GM21367 (cell line): ENCODE data around the gene CREB3L2.

Experiments
- ATAC-seq: cut with Tn5 transposase; IDR thresholded peaks from one replicate; pipeline ENCODE4 v1.9.1; 2021; ENCODE audit not compliant: unreplicated experiment

CREB3L2 gene

GRCh38 chr7:137953665-137954470 lies 48.0 kb downstream of the CREB3L2 start:
- no peak for ATAC-seq

DNA sequence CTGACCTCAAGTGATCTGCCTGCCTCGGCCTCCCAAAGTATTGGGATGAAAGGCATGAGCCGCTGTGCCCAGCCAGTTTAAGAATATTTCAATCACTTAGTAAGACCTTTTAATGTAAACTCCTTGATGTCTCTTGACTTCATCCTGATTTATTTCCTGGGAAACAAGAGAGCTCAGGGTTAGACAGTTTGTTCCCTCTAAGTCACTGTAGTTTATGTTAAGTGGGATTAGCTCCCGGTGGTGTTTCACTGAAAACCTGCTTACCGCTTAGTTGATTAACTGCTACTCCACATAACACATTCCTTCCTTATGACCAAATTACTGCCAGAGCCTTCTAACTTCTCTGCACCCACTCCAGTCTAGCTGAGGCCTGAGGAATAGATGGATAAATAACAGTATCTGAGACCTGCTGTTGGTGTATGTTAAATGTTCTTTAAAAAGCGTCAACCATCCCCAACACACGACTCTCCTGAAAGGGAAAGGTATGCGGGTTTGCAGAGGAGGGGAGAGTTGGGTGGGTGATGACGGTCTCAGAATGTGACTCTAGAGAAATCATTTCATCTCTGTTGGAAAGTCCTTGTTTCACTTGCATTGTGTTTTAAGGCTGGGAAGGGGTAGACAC lies 48.7 kb downstream of the CREB3L2 start:
- no peak for ATAC-seq

GRCh38 chr7:137952426-137952805 lies 49.5 kb downstream of the CREB3L2 start:
- ATAC-seq, result no peak

GRCh38 chr7:137951700-137952425 lies 50.0 kb downstream of the CREB3L2 start:
- ATAC-seq, result no peak

DNA sequence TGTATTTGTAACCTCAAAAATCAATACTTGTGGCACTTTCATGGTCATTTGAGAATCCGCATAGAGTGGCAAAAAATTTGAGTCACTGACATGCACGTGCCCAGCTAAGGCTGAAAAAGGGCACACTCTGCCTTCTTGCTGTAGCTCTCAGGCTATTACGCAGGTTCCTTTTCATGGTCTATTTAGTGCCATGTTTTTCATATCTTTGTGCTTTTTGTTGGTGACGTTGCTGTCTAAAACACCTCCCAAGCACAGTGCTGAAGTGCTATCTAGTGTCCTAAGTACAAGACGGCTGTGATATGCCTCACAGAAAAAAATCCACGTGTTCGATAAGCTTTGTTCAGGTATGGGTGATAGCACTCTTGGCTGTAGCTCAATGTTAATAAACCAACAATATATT lies 50.9 kb downstream of the CREB3L2 start:
- ATAC-seq, result no peak

GRCh38 chr7:137950263-137950621 lies 51.6 kb downstream of the CREB3L2 start:
- no peak for ATAC-seq

- ATAC-seq, result no peak
Observed at GRCh38 chr7:137949416-137950262, 52.2 kb downstream of the CREB3L2 start.

DNA sequence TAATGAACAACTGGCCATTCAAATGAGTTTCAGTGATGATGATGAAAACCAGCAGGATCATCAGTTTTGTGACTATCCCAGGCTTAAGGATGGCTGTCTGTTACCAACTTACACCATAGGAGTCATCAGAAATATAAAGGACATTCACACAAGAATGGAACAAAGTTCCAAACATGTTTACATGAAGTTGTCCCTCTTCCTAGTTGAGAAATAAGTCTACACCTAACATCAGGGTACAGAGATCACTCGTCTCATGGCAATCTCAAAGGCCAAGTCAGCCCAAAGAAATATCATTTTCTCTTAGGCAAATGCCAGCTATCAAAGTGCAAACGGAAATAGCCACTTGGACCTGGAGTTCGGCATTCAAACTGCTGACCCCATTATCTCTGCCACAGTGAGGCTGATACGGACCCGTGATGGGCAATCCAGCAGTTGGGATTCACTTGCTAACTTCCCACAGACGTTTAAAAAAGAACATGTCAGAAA lies 53.0 kb downstream of the CREB3L2 start:
- no peak for ATAC-seq

DNA sequence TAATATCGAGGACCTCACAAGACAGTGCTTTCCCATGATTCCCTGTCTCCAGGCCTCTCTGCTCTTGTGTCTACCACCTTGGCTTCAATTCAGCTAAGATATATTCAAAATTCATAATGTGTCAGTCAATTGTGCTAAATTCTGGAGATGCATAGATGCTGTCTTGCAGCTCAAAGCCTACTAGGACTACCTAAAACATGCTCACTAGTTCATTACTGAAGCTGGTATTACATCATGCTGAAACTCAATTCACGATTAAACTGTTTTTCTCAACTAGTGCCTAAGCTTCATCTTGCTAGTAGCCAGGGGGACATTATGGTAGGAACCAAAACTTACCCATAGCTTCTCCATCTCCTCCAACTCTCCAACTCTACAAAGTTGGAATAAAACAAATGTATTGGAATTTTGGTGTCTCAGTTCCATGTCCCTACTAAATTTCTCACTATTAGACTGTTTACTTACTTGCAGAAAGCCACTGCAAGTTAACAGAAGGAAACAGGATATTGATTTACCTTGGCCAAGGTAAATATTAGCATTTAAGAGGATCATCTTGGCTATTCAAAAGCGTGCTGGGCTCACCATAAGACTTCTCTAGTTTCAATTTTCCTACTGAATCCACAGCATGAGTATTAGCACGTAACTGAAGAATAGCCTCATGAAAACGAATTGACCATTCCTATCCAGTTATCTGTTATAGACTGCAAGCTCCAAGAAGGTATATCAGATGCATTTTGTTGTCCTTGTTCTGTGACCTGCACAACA lies 53.6 kb downstream of the CREB3L2 start:
- no peak for ATAC-seq

DNA sequence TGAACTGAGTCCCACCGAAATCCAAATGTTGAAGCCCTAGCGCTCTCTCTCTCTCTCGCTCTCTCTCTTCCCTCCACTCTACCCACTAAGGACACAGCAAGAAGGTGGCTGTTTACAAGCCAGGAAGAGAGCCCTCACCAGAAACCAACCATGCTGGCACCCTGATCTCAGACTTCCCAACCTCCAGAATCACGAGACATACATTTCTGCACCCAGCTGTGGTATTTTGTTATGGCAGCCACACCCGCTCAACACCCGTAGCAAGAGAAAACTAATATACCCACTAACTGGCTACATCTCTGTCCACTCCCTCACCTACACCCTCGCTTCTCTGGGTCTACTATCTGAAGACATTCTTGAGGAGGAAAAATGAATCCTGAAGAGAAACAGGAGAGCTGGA lies 54.8 kb downstream of the CREB3L2 start:
- ATAC-seq, result no peak

- ATAC-seq, result no peak
Observed at GRCh38 chr7:137946011-137946410, 55.9 kb downstream of the CREB3L2 start.

GRCh38 chr7:137944168-137944567 lies 57.7 kb downstream of the CREB3L2 start:
- no peak for ATAC-seq

DNA sequence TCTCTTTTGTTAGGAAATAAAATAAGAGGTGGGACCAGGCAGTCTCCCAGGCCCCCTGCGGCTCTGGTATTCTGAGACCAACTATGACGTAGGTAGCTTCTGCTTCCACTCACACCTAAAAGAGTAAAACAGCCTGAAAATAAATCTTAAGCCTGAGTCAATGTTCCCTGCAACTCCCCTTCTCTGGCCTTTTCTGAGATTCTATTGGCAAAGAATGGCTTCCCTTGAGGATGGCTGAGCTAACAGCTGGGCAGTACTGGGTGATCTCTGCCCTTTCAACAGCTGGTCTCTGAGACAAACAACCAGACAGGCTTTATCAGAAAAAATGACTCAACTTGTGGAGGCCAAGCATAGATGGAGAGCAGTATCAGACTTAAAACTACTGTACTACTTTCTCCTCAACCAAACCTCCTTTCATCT lies 58.7 kb downstream of the CREB3L2 start:
- no peak for ATAC-seq

GRCh38 chr7:137942484-137943115 lies 59.3 kb downstream of the CREB3L2 start:
- ATAC-seq, result no peak

DNA sequence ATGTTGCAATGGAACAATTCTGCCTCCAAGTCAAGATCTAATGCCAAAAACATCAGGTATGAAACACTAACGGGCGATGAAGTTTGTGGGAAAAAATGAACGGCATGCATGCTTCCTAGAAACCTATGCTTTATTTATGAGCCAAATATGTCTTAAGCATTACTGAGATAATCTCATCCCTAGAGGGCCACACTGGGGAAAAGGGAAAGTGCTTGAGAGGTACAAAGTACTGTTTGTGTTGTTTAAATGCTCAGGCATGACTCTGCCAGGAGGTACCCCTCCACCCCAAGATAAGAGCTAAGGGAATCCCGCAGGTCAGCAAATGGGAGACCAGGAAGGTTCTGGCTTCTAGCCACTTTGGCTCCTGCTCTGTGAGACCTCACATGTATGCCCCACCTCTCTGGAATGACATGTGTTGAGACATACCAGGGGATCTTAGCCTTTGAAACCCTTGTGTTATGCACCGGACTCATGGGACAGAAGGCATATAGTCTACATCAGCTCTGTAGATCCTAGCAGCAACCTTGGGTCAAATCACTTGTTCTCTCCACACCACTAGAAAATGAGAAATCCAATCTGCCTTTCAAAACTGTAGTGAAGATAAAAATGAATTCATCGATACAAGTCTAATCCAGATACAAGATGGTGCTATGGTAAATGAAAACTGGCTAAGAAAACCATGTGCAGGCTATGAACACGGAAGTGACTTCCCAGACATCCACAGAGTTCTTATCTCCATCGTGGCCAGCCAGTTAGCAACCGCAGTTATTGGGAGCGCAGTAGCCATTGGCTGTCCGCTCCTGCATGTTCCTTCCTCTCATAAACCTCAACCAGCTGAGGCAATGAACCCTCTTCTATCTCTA lies 61.0 kb downstream of the CREB3L2 start:
- no peak for ATAC-seq

- ATAC-seq, result no peak
Observed at GRCh38 chr7:137940218-137940617, 61.7 kb downstream of the CREB3L2 start.

DNA sequence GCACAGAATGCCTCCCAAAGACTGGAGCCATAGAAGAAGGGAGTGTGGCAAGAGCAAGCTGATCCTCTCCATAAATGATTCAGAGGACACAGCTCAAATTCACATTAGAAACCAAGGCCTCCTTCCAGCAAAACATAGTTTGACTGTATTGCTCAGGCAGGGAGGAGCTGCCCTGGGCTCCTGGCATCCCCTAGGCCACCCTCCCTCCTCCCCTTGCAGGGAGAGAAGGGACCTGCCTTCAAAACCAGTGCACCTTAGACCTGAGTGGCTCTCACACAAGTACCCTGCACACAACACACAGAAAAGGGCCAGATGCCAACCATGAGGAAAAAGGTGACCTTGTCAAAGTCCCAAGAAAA lies 64.7 kb downstream of the CREB3L2 start:
- ATAC-seq, result no peak

GRCh38 chr7:137936509-137937201 lies 65.2 kb downstream of the CREB3L2 start:
- no peak for ATAC-seq
